GM12878 (cell line): ENCODE measurements around the gene ARMC9. TPM values are rescaled to one million over a fixed set of nuclear protein-coding genes. Genes with fewer than 3 reads are reported as not detected.

Experiments used
- ATAC-seq: fragments of 200-7000 bp; cut with Tn5 transposase; 3 replicates; pipeline ENCODE4 v1.9.1; 2020; ENCODE audit warnings: mild to moderate bottlenecking, moderate library complexity
- BruUV-seq: library from RNA; stranded (reverse); fragments of 400-500 nt; replicated peaks from 2 replicates; lab custom pipeline; 2021; lab: Mats Ljungman, UMichigan
- CTCF ChIA-PET: fragments of 300-600 bp; sonication (Branson Sonifier 250); formaldehyde crosslinking; extraction: SDS; loops from one replicate; lab custom pipeline; 2021; ENCODE audit warnings: inconsistent platforms; lab: Yijun Ruan, JAX
- POLR2A ChIA-PET: fragments of 350-600 bp; formaldehyde crosslinking; extraction: SDS; loops from one replicate; lab custom pipeline; 2021; ENCODE audit warnings: inconsistent platforms; lab: Charles Lee
- RAD21 ChIA-PET: fragments of 300-600 bp; sonication (Branson Sonifier 250); formaldehyde crosslinking; loops from one replicate; lab custom pipeline; 2023; ENCODE audit warnings: antibody characterized with exemption; ENCODE audit not compliant: unreplicated experiment; lab: Charles Lee
- SMC1A ChIA-PET: fragments of 300-600 bp; sonication (Branson Sonifier 250); formaldehyde crosslinking; loops from one replicate; lab custom pipeline; 2023; ENCODE audit not compliant: unreplicated experiment, uncharacterized antibody; lab: Charles Lee
- DNase-seq: peaks from one replicate; pipeline ENCODE4 v3.0.0-alpha.2; 2011; ENCODE audit warnings: low read depth, low spot score
- FAIRE-seq: peaks from 3 replicates; lab custom pipeline; 2011; peaks lifted over from hg19 to GRCh38; lab: Jason Lieb, UNC
- H2AFZ ChIP-seq: 2 replicates; pipeline ENCODE4 v1.6.0; 2011; ENCODE audit warnings: low read depth, low read length, control low read depth; ENCODE audit not compliant: control insufficient read depth
- H3K27ac ChIP-seq: 2 replicates; pipeline ENCODE4 v1.5.1; 2011; ENCODE audit warnings: control low read depth; ENCODE audit not compliant: control insufficient read depth, insufficient read depth
- H3K27me3 ChIP-seq, 2 experiments: replicated peaks in 1 of 2; 2 replicates each; pipeline versions ENCODE4 v1.6.0 to v1.6.1; 2011; ENCODE audit warnings: low read length in 1 of 2; ENCODE audit not compliant: control insufficient read depth in 2 of 2, insufficient read depth in 2 of 2
- H3K36me3 ChIP-seq, 2 experiments: 2 replicates each; pipeline ENCODE4 v1.5.1; 2011; ENCODE audit warnings: low read length in 1 of 2; ENCODE audit not compliant: control insufficient read depth in 2 of 2, insufficient read depth in 2 of 2
- H3K4me1 ChIP-seq: 2 replicates; pipeline ENCODE4 v1.6.1; 2011; ENCODE audit warnings: mild to moderate bottlenecking, low read length, moderate library complexity, mixed read lengths; ENCODE audit not compliant: control insufficient read depth, insufficient read depth
- H3K4me2 ChIP-seq: 2 replicates; pipeline ENCODE4 v1.6.0; 2011; ENCODE audit warnings: control low read depth; ENCODE audit not compliant: control insufficient read depth, insufficient read depth
- H3K4me3 ChIP-seq: fragments of 200-600 bp; sonication (generic); 2 replicates; pipeline ENCODE4 v1.5.1; 2016
- H3K79me2 ChIP-seq: 2 replicates; pipeline ENCODE4 v1.6.0; 2011; ENCODE audit warnings: low read length; ENCODE audit not compliant: control insufficient read depth, insufficient read depth
- H3K9ac ChIP-seq: 2 replicates; pipeline ENCODE4 v1.8.0; 2011; ENCODE audit warnings: low read length, control low read depth, mixed read lengths; ENCODE audit not compliant: control insufficient read depth, insufficient read depth
- H3K9me3 ChIP-seq: replicated peaks from 3 replicates; pipeline ENCODE4 v1.5.1; 2011; ENCODE audit warnings: mild to moderate bottlenecking, low read length; ENCODE audit not compliant: control insufficient read depth, insufficient read depth
- H4K20me1 ChIP-seq: 2 replicates; pipeline ENCODE4 v1.6.0; 2011; ENCODE audit not compliant: control insufficient read depth, insufficient read depth
- BRCA1 ChIP-seq: IDR thresholded peaks from 2 replicates; pipeline ENCODE4 v1.6.1; 2011; ENCODE audit warnings: low read depth, low read length, improper control_type of control experiment
- HSF1 ChIP-seq: fragments of 150-350 bp; IDR thresholded peaks from 2 replicates; pipeline ENCODE4 v1.6.1; 2014; ENCODE audit warnings: mild to moderate bottlenecking, low read depth, low read length
- IKZF2 ChIP-seq, 2 experiments: fragments of 450-650 bp; IDR thresholded peaks; 2 replicates each; pipeline ENCODE4 v1.6.1; 2017; ENCODE audit warnings: mild to moderate bottlenecking in 2 of 2, moderate library complexity in 2 of 2
- MYB ChIP-seq: fragments of 150-350 bp; IDR thresholded peaks from 2 replicates; pipeline ENCODE4 v1.6.1; 2014; ENCODE audit warnings: mild to moderate bottlenecking, low read depth, low read length, borderline replicate concordance
- NR2C2 ChIP-seq: IDR thresholded peaks from 2 replicates; pipeline ENCODE4 v1.6.1; 2011; ENCODE audit warnings: borderline replicate concordance, low read depth; ENCODE audit not compliant: control insufficient read depth, insufficient read length
- POU2F2 ChIP-seq: IDR thresholded peaks from 3 replicates; pipeline ENCODE4 v1.6.1; 2011; ENCODE audit warnings: low read depth, mild to moderate bottlenecking, low read length, borderline replicate concordance
- ZBTB33 ChIP-seq: fragments of 450-650 bp; IDR thresholded peaks from 2 replicates; pipeline ENCODE4 v1.6.1; 2017; ENCODE audit warnings: mild to moderate bottlenecking
- WGBS: methylation state at CpG from one replicate; pipeline ENCODE4 v1.1.6; 2016; ENCODE audit warnings: low lambda C conversion rate; ENCODE audit not compliant: insufficient replicate concordance, insufficient coverage; ENCODE audit errors: missing lambda C conversion rate; 5-methylcytosine and 5-hydroxymethylcytosine counted together
- in situ Hi-C: fragments of 300-500 bp; cut with MboI; formaldehyde crosslinking; loops from 9 replicates; pipeline ENCODE4 v1.14.3; 2018; ENCODE audit warnings: mixed read lengths
- intact Hi-C: fragments of 100-400 bp; cut with micrococcal nuclease; formaldehyde crosslinking; loops from one replicate; pipeline ENCODE4 v1.14.2; 2022; ENCODE audit not compliant: unreplicated experiment
- polyA plus RNA-seq, 11 experiments: library from polyadenylated mRNA; depleted of rRNA in 4 of 11; unstranded in 6 of 11; stranded (reverse) in 5 of 11; fragments of >200 nt; fragmentation: Nextera tagmentation in 4 of 11; fragmentation: Illumina TruSeq in 1 of 11; extraction: Ambion mirVana in 4 of 11; extraction: Trizol in 1 of 11; gene quantifications; 1 replicate in 1 of 11; 2 replicates in 10 of 11; pipeline versions ENCODE4 v1.2.1 to v1.2.3, GENCODE V29; 2011 to 2016; ENCODE audit warnings: inconsistent platforms in 2 of 11, missing spikeins in 2 of 11, low read depth in 1 of 11
- total RNA-seq, 4 experiments: library from RNA; depleted of rRNA in 3 of 4; stranded (reverse); fragments of >200 nt in 3 of 4; fragmentation: Illumina TruSeq in 1 of 4; extraction: Trizol in 1 of 4; gene quantifications; 2 replicates each; pipeline versions ENCODE4 v1.2.1 to v1.2.3, GENCODE V29; 2013 to 2021

Gene ARMC9
- total and polyA plus RNA-seq, 10 of the 15 experiments (the other 5 are each of a cell fraction or from before 2014, with no cell fraction given) = 3.8 to 21.8 (median 10.4) TPM

- ChIA-PET SMC1A (interaction anchor here (1.2 kb wide), 2 partner anchors 18 to 19 kb away, joined by 3 read pairs; no protein-coding TSS in a partner anchor), RAD21 (interaction anchor here (1.2 kb wide), 1 partner anchor 13 kb away, joined by 4 read pairs; no protein-coding TSS in a partner anchor), CTCF (interaction anchor here (0.9 to 1.2 kb wide), 3 partner anchors 8 to 36 kb away, joined by 3 to 4 read pairs (median 3); no protein-coding TSS in a partner anchor), POLR2A (no interaction called here)
- no peaks in the 10 kb centered on the region for H3K9me3 ChIP-seq
- intact Hi-C loops (no loop called here), in situ Hi-C loops (no loop called here)
- H3K27ac ChIP-seq = 0 out of 2 replicates have a peak overlapping the region, but pooled peaks have one; percentile 6
- H3K27me3 ChIP-seq = no peaks in the 10 kb centered on the region
- no peak overlapping the region for H3K9ac ChIP-seq
- no peak for TF ChIP-seq ZBTB33
- no peak for TF ChIP-seq POU2F2
- no peak for TF ChIP-seq HSF1
- TF ChIP-seq NR2C2 = no peak
- TF ChIP-seq BRCA1 = no peak
- no peak for TF ChIP-seq MYB
- TF ChIP-seq IKZF2 (IDR thresholded peaks at IDR 0.05) = no peak
- no peak overlapping the region for H3K4me3 ChIP-seq
- WGBS = 97% methylated on average over 5 of the region's 5 CpGs
- ATAC-seq (no peak), FAIRE-seq (no peak), DNase-seq (no peak)
- BruUV-seq = no TSS peak
- H3K36me3 ChIP-seq = peaks cover 6 to 14% of the 10 kb centered on the region in 2 experiments
- H3K4me1 ChIP-seq = peaks cover 8% of the 10 kb centered on the region; the same call in 1 of the 2 replicates
- no peak overlapping the region for H2AFZ ChIP-seq
- no peak overlapping the region for H3K4me2 ChIP-seq
- no peaks in the 10 kb centered on the region for H4K20me1 ChIP-seq
- H3K79me2 ChIP-seq = no peaks in the 10 kb centered on the region
Measured at GRCh38 chr2:231160701-231161100, 37.7 kb upstream of the ARMC9 start.
